Measurements from ENCODE around the gene PRR5L.

GRCh38 chr11:36459046-36459445 is 163.0 kb downstream of the PRR5L start:
- no peak for TF ChIP-seq CTCF (IDR thresholded peaks at IDR 0.05)
- TF ChIP-seq POLR2A (IDR thresholded peaks at IDR 0.05), result no peak

All from sigmoid colon (tissue), 3 donors.